ENCODE measurements around the gene RGS10. TPM values are rescaled to one million over a fixed set of nuclear protein-coding genes. Genes with fewer than 3 reads are reported as not detected.
"Not testable (repeated sequence)": the region's sequence is repeated elsewhere in the genome, so short reads cannot be mapped to it uniquely, and the experiment has no call there.

The RGS10 gene
- total RNA-seq, 2 donors from 2014 or later: 4.3 to 7.5 TPM

DNA sequence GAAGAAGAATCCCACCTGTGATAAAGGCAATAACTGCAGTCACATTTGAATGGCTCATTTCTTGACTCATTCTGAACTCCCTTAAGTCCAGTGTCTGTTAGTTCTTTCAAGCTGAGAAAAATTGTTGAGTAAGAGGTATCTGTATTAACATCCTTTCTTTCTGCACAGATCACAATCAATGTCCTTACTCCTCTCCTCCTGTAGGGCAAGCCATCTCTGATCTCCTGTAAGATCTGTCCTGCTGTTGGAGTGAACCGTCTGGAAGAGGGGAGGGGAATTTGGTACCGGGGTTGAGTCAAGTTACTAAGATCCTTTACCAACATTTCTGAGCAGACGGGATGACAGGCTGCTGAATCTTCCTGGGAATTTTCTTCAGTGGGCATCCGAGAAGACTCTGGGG, 19.6 kb upstream of the RGS10 start:
- WGBS, 2 experiments (ENCODE audit: insufficient coverage in 1 of 2, insufficient read length in 1 of 2): 90 to 100% methylated on average over 1 to 4 of the region's 4 CpGs
- H3K9me3 Mint-ChIP-seq: peaks cover 15% of the 10 kb centered on the region
- no peaks in the 10 kb centered on the region for H3K27me3 ChIP-seq (ENCODE audit: control insufficient read depth, insufficient read depth, low read length, poor library complexity, severe bottlenecking)
- H3K27me3 Mint-ChIP-seq (ENCODE audit: insufficient read depth): peaks cover 3% of the 10 kb centered on the region
- TF ChIP-seq, protein P1, sequence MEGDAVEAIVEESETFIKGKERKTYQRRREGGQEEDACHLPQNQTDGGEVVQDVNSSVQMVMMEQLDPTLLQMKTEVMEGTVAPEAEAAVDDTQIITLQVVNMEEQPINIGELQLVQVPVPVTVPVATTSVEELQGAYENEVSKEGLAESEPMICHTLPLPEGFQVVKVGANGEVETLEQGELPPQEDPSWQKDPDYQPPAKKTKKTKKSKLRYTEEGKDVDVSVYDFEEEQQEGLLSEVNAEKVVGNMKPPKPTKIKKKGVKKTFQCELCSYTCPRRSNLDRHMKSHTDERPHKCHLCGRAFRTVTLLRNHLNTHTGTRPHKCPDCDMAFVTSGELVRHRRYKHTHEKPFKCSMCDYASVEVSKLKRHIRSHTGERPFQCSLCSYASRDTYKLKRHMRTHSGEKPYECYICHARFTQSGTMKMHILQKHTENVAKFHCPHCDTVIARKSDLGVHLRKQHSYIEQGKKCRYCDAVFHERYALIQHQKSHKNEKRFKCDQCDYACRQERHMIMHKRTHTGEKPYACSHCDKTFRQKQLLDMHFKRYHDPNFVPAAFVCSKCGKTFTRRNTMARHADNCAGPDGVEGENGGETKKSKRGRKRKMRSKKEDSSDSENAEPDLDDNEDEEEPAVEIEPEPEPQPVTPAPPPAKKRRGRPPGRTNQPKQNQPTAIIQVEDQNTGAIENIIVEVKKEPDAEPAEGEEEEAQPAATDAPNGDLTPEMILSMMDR (conservative IDR thresholded peaks at IDR 0.05): peak; percentile 15
- H3K27ac ChIP-seq (ENCODE audit: low read depth, low read length): no peak overlapping the region
- H3K27ac Mint-ChIP-seq: no peak overlapping the region
- no peaks in the 10 kb centered on the region for H3K9me3 ChIP-seq (ENCODE audit: control insufficient read depth, low read length)
- H3K4me3 ChIP-seq (ENCODE audit: low read length): no peak overlapping the region
- no peak overlapping the region for H3K4me3 Mint-ChIP-seq
- no peaks in the 10 kb centered on the region for H3K36me3 Mint-ChIP-seq (ENCODE audit: low read depth)
- H3K4me1 ChIP-seq (ENCODE audit: control insufficient read depth, insufficient read depth, low read length): no peaks in the 10 kb centered on the region
- no peaks in the 10 kb centered on the region for H3K4me1 Mint-ChIP-seq
- no peaks in the 10 kb centered on the region for H3K36me3 ChIP-seq (ENCODE audit: control insufficient read depth, insufficient read depth, low read length)
- no peak overlapping the region for H3K9ac ChIP-seq (ENCODE audit: extremely low read depth, low read length, poor library complexity, severe bottlenecking)
- DNase-seq: no peak

DNA sequence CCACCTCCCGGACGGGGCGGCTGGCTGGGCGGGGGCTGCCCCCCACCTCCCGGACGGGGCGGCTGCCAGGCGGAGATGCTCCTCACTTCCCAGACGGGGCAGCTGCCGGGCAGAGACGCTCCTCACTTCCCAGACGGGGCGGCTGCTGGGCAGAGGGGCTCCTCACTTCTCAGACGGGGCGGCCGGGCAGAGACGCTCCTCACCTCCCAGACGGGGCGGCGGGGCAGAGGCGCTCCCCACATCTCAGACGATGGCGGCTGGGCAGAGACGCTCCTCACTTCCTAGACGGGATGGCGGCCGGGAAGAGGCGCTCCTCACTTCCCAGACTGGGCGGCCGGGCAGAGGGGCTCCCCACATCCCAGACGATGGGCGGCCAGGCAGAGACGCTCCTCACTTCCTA, 17.0 kb upstream of the RGS10 start:
- not testable (repeated sequence) for H3K27me3 ChIP-seq (ENCODE audit: control insufficient read depth, insufficient read depth, low read length, poor library complexity, severe bottlenecking); H3K27ac ChIP-seq (ENCODE audit: low read depth, low read length); H3K4me3 Mint-ChIP-seq; H3K36me3 Mint-ChIP-seq (ENCODE audit: low read depth); H3K27ac Mint-ChIP-seq; H3K9me3 ChIP-seq (ENCODE audit: control insufficient read depth, low read length); H3K9ac ChIP-seq (ENCODE audit: extremely low read depth, low read length, poor library complexity, severe bottlenecking); H3K4me1 ChIP-seq (ENCODE audit: control insufficient read depth, insufficient read depth, low read length); H3K4me3 ChIP-seq (ENCODE audit: low read length); H3K27me3 Mint-ChIP-seq (ENCODE audit: insufficient read depth); H3K36me3 ChIP-seq (ENCODE audit: control insufficient read depth, insufficient read depth, low read length); H3K4me1 Mint-ChIP-seq; DNase-seq
- H3K9me3 Mint-ChIP-seq: peaks cover 15% of the 10 kb centered on the region
- 99 to 100% methylated on average over 1 to 33 of the region's 33 CpGs for WGBS, 2 experiments (ENCODE audit: insufficient coverage in 1 of 2, insufficient read length in 1 of 2)

DNA sequence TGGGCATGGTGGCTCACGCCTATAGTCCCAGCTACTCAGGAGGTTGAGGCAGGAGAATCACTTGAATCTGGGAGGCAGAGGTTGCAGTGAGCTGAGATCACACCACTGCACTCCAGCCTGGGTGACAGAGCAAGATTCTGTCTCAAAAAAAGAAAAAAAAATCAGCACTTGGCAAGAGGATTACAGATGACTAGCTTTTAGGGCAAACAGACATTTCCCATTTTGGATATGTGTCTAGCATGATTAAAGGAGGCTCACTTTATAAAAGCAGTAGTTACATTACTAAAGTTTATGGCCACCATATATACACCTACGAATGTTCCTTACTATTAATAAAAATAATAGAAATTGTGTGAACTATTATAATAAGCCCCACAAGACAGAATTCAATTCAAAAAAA, 13.6 kb upstream of the RGS10 start:
- H3K4me1 Mint-ChIP-seq: not testable (repeated sequence)

DNA sequence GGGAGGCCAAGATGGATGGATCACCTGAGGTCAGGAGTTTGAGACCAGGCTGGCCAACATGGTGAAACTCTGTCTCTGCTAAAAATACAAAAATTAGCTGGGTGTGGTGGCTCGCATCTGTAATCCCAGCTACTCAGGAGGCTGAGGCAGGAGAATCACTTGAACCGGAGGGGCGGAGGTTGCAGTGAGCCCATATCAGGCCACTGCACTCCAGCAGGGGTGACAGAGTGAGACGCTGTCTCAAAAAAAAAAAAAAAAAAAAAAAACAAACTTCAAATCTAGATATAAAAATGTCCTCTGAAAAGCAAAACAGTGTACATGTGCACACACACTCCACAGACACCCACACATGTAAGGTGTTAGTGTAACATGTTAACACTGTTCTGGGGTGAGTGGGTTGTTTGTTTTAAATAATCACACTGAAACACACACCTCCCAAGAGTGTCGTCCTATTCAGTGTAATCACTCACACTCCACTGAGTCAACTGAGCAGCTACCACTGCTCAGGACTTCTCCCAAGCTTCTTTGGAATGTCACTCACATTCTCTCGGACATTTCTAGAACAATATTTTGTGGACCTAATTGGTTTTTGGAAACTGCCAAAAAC, 12.8 kb upstream of the RGS10 start:
- peaks cover 1% of the 10 kb centered on the region for H3K27me3 Mint-ChIP-seq (ENCODE audit: insufficient read depth)
- H3K27ac Mint-ChIP-seq: no peak overlapping the region

More for the DNA sequence above, 13.6 kb upstream of the RGS10 start:
- H3K27ac ChIP-seq (ENCODE audit: low read depth, low read length); H3K27ac Mint-ChIP-seq; H3K9ac ChIP-seq (ENCODE audit: extremely low read depth, low read length, poor library complexity, severe bottlenecking); H3K9me3 ChIP-seq (ENCODE audit: control insufficient read depth, low read length); H3K4me3 ChIP-seq (ENCODE audit: low read length); H3K4me3 Mint-ChIP-seq; H3K36me3 ChIP-seq (ENCODE audit: control insufficient read depth, insufficient read depth, low read length); H3K36me3 Mint-ChIP-seq (ENCODE audit: low read depth); DNase-seq; H3K27me3 Mint-ChIP-seq (ENCODE audit: insufficient read depth); H3K27me3 ChIP-seq (ENCODE audit: control insufficient read depth, insufficient read depth, low read length, poor library complexity, severe bottlenecking); H3K4me1 ChIP-seq (ENCODE audit: control insufficient read depth, insufficient read depth, low read length): not testable (repeated sequence)
- peaks cover 11% of the 10 kb centered on the region for H3K9me3 Mint-ChIP-seq
- WGBS, 2 experiments (ENCODE audit: insufficient coverage in 1 of 2, insufficient read length in 1 of 2): 90% methylated on average over 1 of the region's 2 CpGs; no CpG with 5 or more reads in 1 of the 2 experiments

More for the DNA sequence above, 12.8 kb upstream of the RGS10 start:
- WGBS, 2 experiments (ENCODE audit: insufficient coverage in 1 of 2, insufficient read length in 1 of 2): 94 to 96% methylated on average over 3 to 6 of the region's 6 CpGs
- no peak overlapping the region for H3K27ac ChIP-seq (ENCODE audit: low read depth, low read length)
- H3K4me3 Mint-ChIP-seq: no peak overlapping the region
- no peak overlapping the region for H3K9ac ChIP-seq (ENCODE audit: extremely low read depth, low read length, poor library complexity, severe bottlenecking)
- H3K4me3 ChIP-seq (ENCODE audit: low read length): no peak overlapping the region
- H3K36me3 Mint-ChIP-seq (ENCODE audit: low read depth): no peaks in the 10 kb centered on the region
- H3K27me3 ChIP-seq (ENCODE audit: control insufficient read depth, insufficient read depth, low read length, poor library complexity, severe bottlenecking): no peaks in the 10 kb centered on the region
- no peak for DNase-seq
- H3K9me3 Mint-ChIP-seq: peaks cover 8% of the 10 kb centered on the region
- no peaks in the 10 kb centered on the region for H3K9me3 ChIP-seq (ENCODE audit: control insufficient read depth, low read length)
- no peaks in the 10 kb centered on the region for H3K4me1 Mint-ChIP-seq
- H3K36me3 ChIP-seq (ENCODE audit: control insufficient read depth, insufficient read depth, low read length): no peaks in the 10 kb centered on the region
- TF ChIP-seq, protein P1 (conservative IDR thresholded peaks at IDR 0.05): no peak
- H3K4me1 ChIP-seq (ENCODE audit: control insufficient read depth, insufficient read depth, low read length): no peaks in the 10 kb centered on the region

All from endodermal cell (in vitro differentiated cells).